ENCODE measurements around the gene ZNF512. TPM values are rescaled to one million over a fixed set of nuclear protein-coding genes. Genes with fewer than 3 reads are reported as not detected.
A peak's percentile ranks its signal among the peaks of the same experiment; 100 is the strongest.

ZNF512 gene
- total and polyA plus RNA-seq, 2 of the 13 experiments (the other 11 are each of a cell fraction or from before 2014, with no cell fraction given): 29.8 to 31.0 TPM

DNA sequence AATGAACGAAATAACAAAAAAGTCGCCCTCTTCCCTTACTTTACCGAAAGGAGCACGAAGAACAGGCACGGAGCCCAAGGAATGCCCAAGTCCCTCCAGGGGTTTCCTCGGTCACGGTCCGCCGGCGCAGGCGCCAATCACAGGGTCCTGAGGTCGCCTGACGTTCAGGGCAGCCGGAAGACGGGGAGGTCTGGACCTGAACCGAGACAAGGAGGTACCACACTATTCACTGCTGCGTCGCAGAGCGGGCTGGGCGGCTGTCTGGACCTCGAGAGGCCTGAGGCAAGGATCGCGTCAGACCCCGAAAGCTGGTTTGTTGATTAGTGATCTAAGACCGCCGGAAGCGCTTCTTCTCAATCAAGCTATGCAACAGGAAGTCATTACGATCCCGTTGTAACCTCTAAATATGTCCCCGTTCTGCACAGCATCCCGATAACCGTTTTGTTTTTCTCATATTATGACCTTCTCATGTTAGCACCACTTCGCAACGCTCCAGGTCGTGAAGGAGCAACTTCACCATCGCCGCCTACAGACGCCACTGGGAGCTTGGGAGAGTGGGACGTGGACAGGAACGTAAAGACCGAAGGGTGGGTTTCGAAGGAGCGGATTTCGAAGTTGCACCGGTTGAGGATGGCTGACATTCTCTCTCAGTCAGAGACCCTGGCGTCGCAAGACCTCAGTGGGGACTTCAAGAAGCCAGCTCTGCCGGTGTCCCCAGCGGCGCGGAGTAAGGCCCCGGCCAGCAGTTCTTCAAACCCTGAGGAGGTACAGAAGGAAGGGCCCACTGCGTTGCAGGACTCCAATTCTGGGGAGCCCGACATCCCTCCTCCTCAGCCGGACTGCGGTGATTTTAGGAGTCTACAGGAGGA is 80.7 kb downstream of the ZNF512 start, which contains the start of the genes SLC4A1AP and SUPT7L (continued):
- TF ChIP-seq, protein P1, sequence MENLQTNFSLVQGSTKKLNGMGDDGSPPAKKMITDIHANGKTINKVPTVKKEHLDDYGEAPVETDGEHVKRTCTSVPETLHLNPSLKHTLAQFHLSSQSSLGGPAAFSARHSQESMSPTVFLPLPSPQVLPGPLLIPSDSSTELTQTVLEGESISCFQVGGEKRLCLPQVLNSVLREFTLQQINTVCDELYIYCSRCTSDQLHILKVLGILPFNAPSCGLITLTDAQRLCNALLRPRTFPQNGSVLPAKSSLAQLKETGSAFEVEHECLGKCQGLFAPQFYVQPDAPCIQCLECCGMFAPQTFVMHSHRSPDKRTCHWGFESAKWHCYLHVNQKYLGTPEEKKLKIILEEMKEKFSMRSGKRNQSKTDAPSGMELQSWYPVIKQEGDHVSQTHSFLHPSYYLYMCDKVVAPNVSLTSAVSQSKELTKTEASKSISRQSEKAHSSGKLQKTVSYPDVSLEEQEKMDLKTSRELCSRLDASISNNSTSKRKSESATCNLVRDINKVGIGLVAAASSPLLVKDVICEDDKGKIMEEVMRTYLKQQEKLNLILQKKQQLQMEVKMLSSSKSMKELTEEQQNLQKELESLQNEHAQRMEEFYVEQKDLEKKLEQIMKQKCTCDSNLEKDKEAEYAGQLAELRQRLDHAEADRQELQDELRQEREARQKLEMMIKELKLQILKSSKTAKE (CRISPR knock-in tag; IDR thresholded peaks at IDR 0.05; ENCODE audit: borderline replicate concordance): no peak
- peak; percentile 26; the same call in 1 of the 2 replicates for TF ChIP-seq HMG20A (CRISPR knock-in tag; IDR thresholded peaks at IDR 0.05; ENCODE audit: borderline replicate concordance)
- peak; percentile 91; the same call in 1 of the 2 replicates for TF ChIP-seq ZNF816 (CRISPR knock-in tag; IDR thresholded peaks at IDR 0.05; ENCODE audit: borderline replicate concordance)
- peak; percentile 75; the same call in 1 of the 2 replicates for TF ChIP-seq ZBTB26 (CRISPR knock-in tag; IDR thresholded peaks at IDR 0.05; ENCODE audit: borderline replicate concordance)
- peak; percentile 90 for TF ChIP-seq CREBL2 (CRISPR knock-in tag; IDR thresholded peaks at IDR 0.05; ENCODE audit: borderline replicate concordance)
- peak; percentile 97 for TF ChIP-seq FOXK1 (CRISPR knock-in tag; IDR thresholded peaks at IDR 0.05; ENCODE audit: borderline replicate concordance, low read depth)
- TF ChIP-seq KIAA2018 (CRISPR knock-in tag; IDR thresholded peaks at IDR 0.05; ENCODE audit: borderline replicate concordance): no peak
- TF ChIP-seq JDP2 (CRISPR knock-in tag; IDR thresholded peaks at IDR 0.05; ENCODE audit: borderline replicate concordance): no peak; the same call in 1 of the 2 replicates
- no peak; the same call in 1 of the 2 replicates for TF ChIP-seq ZNF33A (CRISPR knock-in tag; IDR thresholded peaks at IDR 0.05; ENCODE audit: borderline replicate concordance)
- TF ChIP-seq MAFK (conservative IDR thresholded peaks at IDR 0.05 in 1 of 2, IDR thresholded peaks at IDR 0.05 in 1 of 2; ENCODE audit: low read length in 2 of 2): peak in 1 of 2 experiments; percentile 4; a peak in 1 of 4 replicates
- peak; percentile 93 for TF ChIP-seq SALL1 (CRISPR knock-in tag; IDR thresholded peaks at IDR 0.05)
- no peak for TF ChIP-seq ZNF496 (CRISPR knock-in tag; IDR thresholded peaks at IDR 0.05; ENCODE audit: insufficient replicate concordance)
- no peak for TF ChIP-seq SOX13 (IDR thresholded peaks at IDR 0.05)
- TF ChIP-seq SOX13 (CRISPR knock-in tag; conservative IDR thresholded peaks at IDR 0.05 in 1 of 2, IDR thresholded peaks at IDR 0.05 in 1 of 2): 0 out of 4 replicates have a peak, but pooled peaks of 1 of the 2 experiments have one; percentile 39
